ENCODE data around the gene STARD8. TPM values are rescaled to one million over a fixed set of nuclear protein-coding genes. Genes with fewer than 3 reads are reported as not detected.

STARD8 gene
- polyA plus RNA-seq, 2 of the 4 experiments (the other 2 are of a cell fraction), result 1.6 to 1.7 TPM

- Histone ChIP-seq H3K9me3 (no peaks in the 10 kb centered on the region), H3K4me3 (no peak overlapping the region), H3K4me2 (no peak overlapping the region), H3K4me1 (no peaks in the 10 kb centered on the region), H3K27ac (no peak overlapping the region)
- FAIRE-seq, result peak; percentile 49
- TF ChIP-seq MYC (IDR thresholded peaks at IDR 0.05; ENCODE audit: borderline replicate concordance, low read length), result no peak
- TF ChIP-seq, protein P1, sequence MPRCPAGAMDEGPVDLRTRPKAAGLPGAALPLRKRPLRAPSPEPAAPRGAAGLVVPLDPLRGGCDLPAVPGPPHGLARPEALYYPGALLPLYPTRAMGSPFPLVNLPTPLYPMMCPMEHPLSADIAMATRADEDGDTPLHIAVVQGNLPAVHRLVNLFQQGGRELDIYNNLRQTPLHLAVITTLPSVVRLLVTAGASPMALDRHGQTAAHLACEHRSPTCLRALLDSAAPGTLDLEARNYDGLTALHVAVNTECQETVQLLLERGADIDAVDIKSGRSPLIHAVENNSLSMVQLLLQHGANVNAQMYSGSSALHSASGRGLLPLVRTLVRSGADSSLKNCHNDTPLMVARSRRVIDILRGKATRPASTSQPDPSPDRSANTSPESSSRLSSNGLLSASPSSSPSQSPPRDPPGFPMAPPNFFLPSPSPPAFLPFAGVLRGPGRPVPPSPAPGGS (IDR thresholded peaks at IDR 0.05), result no peak
- TF ChIP-seq USF2 (IDR thresholded peaks at IDR 0.05), result no peak
- no peak for TF ChIP-seq GATA3 (IDR thresholded peaks at IDR 0.05; ENCODE audit: borderline replicate concordance)
- no peak for TF ChIP-seq JUN (IDR thresholded peaks at IDR 0.05)
- no peak for TF ChIP-seq PHF8 (IDR thresholded peaks at IDR 0.05; ENCODE audit: borderline replicate concordance, low read depth)
- no peak for TF ChIP-seq JUNB (IDR thresholded peaks at IDR 0.05)
- CTCF ChIA-PET, result no interaction called here
- no peak for DNase-seq (ENCODE audit: low read depth in 1 of 2, low spot score in 1 of 2)
- POLR2A ChIA-PET, result no interaction called here
- 36% methylated on average over 4 of the region's 7 CpGs for WGBS (ENCODE audit: missing lambda C conversion rate)
- no peak for ATAC-seq
These were observed 106.9 kb downstream of the STARD8 start for GRCh38 chrX:68754406-68754805.

- TF ChIP-seq, protein P2, sequence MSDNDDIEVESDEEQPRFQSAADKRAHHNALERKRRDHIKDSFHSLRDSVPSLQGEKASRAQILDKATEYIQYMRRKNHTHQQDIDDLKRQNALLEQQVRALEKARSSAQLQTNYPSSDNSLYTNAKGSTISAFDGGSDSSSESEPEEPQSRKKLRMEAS (IDR thresholded peaks at IDR 0.05), result no peak
- TF ChIP-seq HDAC2 (IDR thresholded peaks at IDR 0.05) (no peak), NR3C1 (IDR thresholded peaks at IDR 0.05) (no peak), KDM5A (IDR thresholded peaks at IDR 0.05) (no peak), SREBF2 (IDR thresholded peaks at IDR 0.05) (no peak), RCOR1 (IDR thresholded peaks at IDR 0.05; ENCODE audit: low read depth, low read length) (no peak), SMC3 (IDR thresholded peaks at IDR 0.05) (no peak), ZNF302 (CRISPR knock-in tag; IDR thresholded peaks at IDR 0.05) (no peak), CEBPB (IDR thresholded peaks at IDR 0.05) (no peak), ZFP36 (IDR thresholded peaks at IDR 0.05; ENCODE audit: borderline replicate concordance, partially characterized antibody) (no peak), CBX2 (IDR thresholded peaks at IDR 0.05; ENCODE audit: borderline replicate concordance, low read depth) (no peak), CHD2 (IDR thresholded peaks at IDR 0.05; ENCODE audit: low read length, partially characterized antibody) (no peak), TFCP2L1 (CRISPR knock-in tag; IDR thresholded peaks at IDR 0.05) (no peak), JUN (IDR thresholded peaks at IDR 0.05) (no peak), CBX8 (IDR thresholded peaks at IDR 0.05) (no peak), HOXB13 (CRISPR knock-in tag; IDR thresholded peaks at IDR 0.05; ENCODE audit: low read depth) (no peak), FOSB (CRISPR knock-in tag; IDR thresholded peaks at IDR 0.05) (no peak), EHF (CRISPR knock-in tag; IDR thresholded peaks at IDR 0.05) (no peak)
- TF ChIP-seq, protein P3, sequence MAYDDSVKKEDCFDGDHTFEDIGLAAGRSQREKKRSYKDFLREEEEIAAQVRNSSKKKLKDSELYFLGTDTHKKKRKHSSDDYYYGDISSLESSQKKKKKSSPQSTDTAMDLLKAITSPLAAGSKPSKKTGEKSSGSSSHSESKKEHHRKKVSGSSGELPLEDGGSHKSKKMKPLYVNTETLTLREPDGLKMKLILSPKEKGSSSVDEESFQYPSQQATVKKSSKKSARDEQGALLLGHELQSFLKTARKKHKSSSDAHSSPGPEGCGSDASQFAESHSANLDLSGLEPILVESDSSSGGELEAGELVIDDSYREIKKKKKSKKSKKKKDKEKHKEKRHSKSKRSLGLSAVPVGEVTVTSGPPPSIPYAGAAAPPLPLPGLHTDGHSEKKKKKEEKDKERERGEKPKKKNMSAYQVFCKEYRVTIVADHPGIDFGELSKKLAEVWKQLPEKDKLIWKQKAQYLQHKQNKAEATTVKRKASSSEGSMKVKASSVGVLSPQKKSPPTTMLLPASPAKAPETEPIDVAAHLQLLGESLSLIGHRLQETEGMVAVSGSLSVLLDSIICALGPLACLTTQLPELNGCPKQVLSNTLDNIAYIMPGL (CRISPR knock-in tag; IDR thresholded peaks at IDR 0.05; ENCODE audit: borderline replicate concordance), result no peak
- WGBS (ENCODE audit: missing lambda C conversion rate), result 58% methylated on average over 3 of the region's 3 CpGs
- H3K4me2 ChIP-seq, result no peak overlapping the region
- CTCF ChIA-PET, result interaction anchor here (0.8 kb wide), 1 partner anchor 632 kb away, joined by 4 read pairs; no protein-coding TSS in a partner anchor
- H3K4me3 ChIP-seq, result no peak overlapping the region
- FAIRE-seq (no peak), DNase-seq (ENCODE audit: low read depth in 1 of 2, low spot score in 1 of 2) (no peak), ATAC-seq (no peak)
- H3K27ac ChIP-seq, result no peak overlapping the region
- H3K9me3 ChIP-seq, result no peaks in the 10 kb centered on the region
- H3K4me1 ChIP-seq, result no peaks in the 10 kb centered on the region
- POLR2A ChIA-PET, result no interaction called here
These were observed 108.2 kb downstream of the STARD8 start for GRCh38 chrX:68755616-68756125.

Measured in A549 (cell line).